Measurements from ENCODE around the gene C1orf35. TPM values are rescaled to one million over a fixed set of nuclear protein-coding genes. Genes with fewer than 3 reads are reported as not detected.

Gene C1orf35
- total RNA-seq, 1 donor from 2014 or later: 20.2 TPM

- Mint-ChIP-seq H3K27me3 (no peaks in the 10 kb centered on the region), H3K9me3 (ENCODE audit: low read depth) (no peaks in the 10 kb centered on the region), H3K36me3 (ENCODE audit: insufficient read depth) (peaks cover 3% of the 10 kb centered on the region), H3K27ac (peak within 1 kb of the TSS; percentile 98), H3K4me3 (ENCODE audit: low read depth) (peak within 1 kb of the TSS; percentile 93), H3K4me1 (ENCODE audit: low read depth) (peaks cover 12% of the 10 kb centered on the region)
- DNase-seq (ENCODE audit: low spot score, unreplicated experiment): peak; percentile 99
- peak; percentile 28 for TF ChIP-seq CTCF (IDR thresholded peaks at IDR 0.05; ENCODE audit: unreplicated experiment)
Measured at GRCh38 chr1:228109073-228109961, 6.2 kb upstream of the C1orf35 start, which contains the start of gene MRPL55. Gene MRPL55, minus strand, starts transcription at chr1:228109299. Its CDS starts 1,039 bp downstream, at chr1:228108260.

- no peak for DNase-seq (ENCODE audit: low spot score, unreplicated experiment)
- Mint-ChIP-seq H3K27ac (peak overlapping the region; percentile 98), H3K27me3 (no peaks in the 10 kb centered on the region), H3K4me3 (ENCODE audit: low read depth) (peak overlapping the region; percentile 93), H3K4me1 (ENCODE audit: low read depth) (peaks cover 12% of the 10 kb centered on the region), H3K9me3 (ENCODE audit: low read depth) (no peaks in the 10 kb centered on the region), H3K36me3 (ENCODE audit: insufficient read depth) (peaks cover 3% of the 10 kb centered on the region)
- TF ChIP-seq CTCF (IDR thresholded peaks at IDR 0.05; ENCODE audit: unreplicated experiment): no peak
Measured at GRCh38 chr1:228108742-228109072, 5.6 kb upstream of the C1orf35 start.

DNA sequence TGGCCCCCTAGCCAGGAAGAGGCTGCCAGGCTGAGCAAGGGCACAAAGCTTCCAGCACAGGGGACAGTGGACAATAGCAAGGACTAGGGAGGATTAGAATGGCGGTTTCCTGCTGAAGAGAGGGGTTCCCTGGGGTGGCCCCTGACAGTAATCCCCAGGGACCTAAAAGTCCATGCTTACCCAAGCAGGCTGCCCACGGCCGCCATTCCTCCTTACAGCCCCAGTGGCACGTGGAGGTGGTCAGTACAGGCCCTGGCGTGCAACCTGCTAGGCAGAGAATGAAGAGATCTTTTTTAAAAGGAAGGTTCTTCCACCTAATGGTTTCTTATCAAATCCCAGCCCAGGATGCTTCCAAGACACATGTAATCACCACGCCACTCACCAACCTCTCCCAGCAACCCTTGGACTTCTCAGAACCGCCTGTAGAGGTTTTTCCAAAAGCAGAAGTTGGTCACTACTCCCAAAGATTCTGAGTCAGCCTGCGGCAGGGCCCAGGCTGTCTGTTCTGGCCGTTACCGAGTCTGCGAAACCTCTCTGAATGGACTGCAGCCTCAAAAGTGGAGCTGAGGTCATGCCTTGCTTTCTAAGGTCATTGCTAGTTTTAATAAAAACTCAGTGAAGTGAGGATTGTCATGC, 5.0 kb upstream of the C1orf35 start:
- Mint-ChIP-seq H3K27me3 (no peaks in the 10 kb centered on the region), H3K27ac (peak overlapping the region; percentile 98), H3K4me1 (ENCODE audit: low read depth) (peaks cover 12% of the 10 kb centered on the region), H3K36me3 (ENCODE audit: insufficient read depth) (peaks cover 3% of the 10 kb centered on the region), H3K4me3 (ENCODE audit: low read depth) (peak overlapping the region; percentile 93), H3K9me3 (ENCODE audit: low read depth) (no peaks in the 10 kb centered on the region)
- no peak for DNase-seq (ENCODE audit: low spot score, unreplicated experiment)
- no peak for TF ChIP-seq CTCF (IDR thresholded peaks at IDR 0.05; ENCODE audit: unreplicated experiment)

DNA sequence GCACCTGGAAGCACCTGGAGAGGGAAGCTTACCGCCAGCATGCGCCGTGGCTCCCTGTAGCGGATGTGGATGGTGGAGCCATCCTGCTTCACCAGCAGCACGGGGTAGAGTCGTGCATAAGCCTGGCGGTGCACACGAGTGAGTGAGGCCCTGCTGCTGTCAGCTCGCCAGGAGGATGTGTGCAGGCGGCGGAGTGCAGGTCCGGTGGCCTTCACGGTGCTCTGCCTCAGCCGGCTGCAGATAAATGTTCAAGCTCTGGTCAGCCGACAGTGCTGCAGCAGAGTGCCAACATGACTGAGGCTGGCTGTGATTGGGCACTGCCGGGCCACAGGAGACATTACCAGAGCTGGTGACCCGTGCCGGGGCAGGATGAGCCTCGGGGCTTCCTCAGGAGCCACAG, 4.5 kb upstream of the C1orf35 start:
- Mint-ChIP-seq H3K27ac (no peak overlapping the region), H3K4me1 (ENCODE audit: low read depth) (peaks cover 12% of the 10 kb centered on the region), H3K9me3 (ENCODE audit: low read depth) (no peaks in the 10 kb centered on the region), H3K27me3 (no peaks in the 10 kb centered on the region), H3K36me3 (ENCODE audit: insufficient read depth) (peaks cover 3% of the 10 kb centered on the region), H3K4me3 (ENCODE audit: low read depth) (peak overlapping the region; percentile 93)
- no peak for DNase-seq (ENCODE audit: low spot score, unreplicated experiment)
- TF ChIP-seq CTCF (IDR thresholded peaks at IDR 0.05; ENCODE audit: unreplicated experiment): no peak

DNA sequence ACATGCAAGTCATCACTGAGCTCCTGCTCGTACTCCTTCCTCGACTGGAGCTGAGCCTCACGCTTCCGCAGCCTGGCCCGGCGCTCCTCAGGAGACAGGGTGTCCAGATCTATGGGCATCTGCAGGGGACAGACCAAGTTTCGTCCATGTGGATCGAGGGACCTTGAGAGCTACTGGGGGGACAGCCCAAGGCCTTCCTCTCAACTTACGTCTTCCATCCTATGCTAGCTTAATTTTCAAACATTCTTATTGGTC, 3.6 kb upstream of the C1orf35 start:
- Mint-ChIP-seq H3K27me3 (no peaks in the 10 kb centered on the region), H3K9me3 (ENCODE audit: low read depth) (no peaks in the 10 kb centered on the region), H3K4me1 (ENCODE audit: low read depth) (peaks cover 12% of the 10 kb centered on the region), H3K27ac (no peak overlapping the region), H3K4me3 (ENCODE audit: low read depth) (no peak overlapping the region), H3K36me3 (ENCODE audit: insufficient read depth) (peaks cover 3% of the 10 kb centered on the region)
- no peak for TF ChIP-seq CTCF (IDR thresholded peaks at IDR 0.05; ENCODE audit: unreplicated experiment)
- DNase-seq (ENCODE audit: low spot score, unreplicated experiment): no peak

All from progenitor cell of endocrine pancreas (in vitro differentiated cells).